Pulmonary artery endothelial cell (primary cell): ENCODE results near the gene DRC7. TPM values are rescaled to one million over a fixed set of nuclear protein-coding genes. Genes with fewer than 3 reads are reported as not detected.
"Not testable (repeated sequence)": the region's sequence is repeated elsewhere in the genome, so short reads cannot be mapped to it uniquely, and the experiment has no call there.

Experiments
- DNase-seq: peaks from one replicate; pipeline ENCODE4 v3.0.0-alpha.2; 2011; ENCODE audit warnings: low read depth, low spot score
- total RNA-seq: library from RNA; depleted of rRNA; stranded (reverse); fragments of >200 nt; gene quantifications from 2 replicates; pipeline ENCODE4 v1.2.3, GENCODE V29; 2014

The DRC7 gene
- total RNA-seq, 1 donor from 2014 or later = 0.13 TPM

- no peak for DNase-seq
These were observed 16.7 kb downstream of the DRC7 start for GRCh38 chr16:57711346-57711745.

- DNase-seq = no peak
These were observed 17.4 kb downstream of the DRC7 start for GRCh38 chr16:57711993-57712392.

GRCh38 chr16:57712569-57712968, 18.0 kb downstream of the DRC7 start:
- not testable (repeated sequence) for DNase-seq

GRCh38 chr16:57713596-57713995, 19.0 kb downstream of the DRC7 start:
- no peak for DNase-seq

- DNase-seq = no peak
These were observed 19.4 kb downstream of the DRC7 start for GRCh38 chr16:57714047-57714446.

GRCh38 chr16:57720142-57720575, 25.6 kb downstream of the DRC7 start:
- DNase-seq = peak; percentile 15

- DNase-seq = no peak
These were observed 27.0 kb downstream of the DRC7 start for GRCh38 chr16:57721356-57722209.

GRCh38 chr16:57722210-57722499, 27.5 kb downstream of the DRC7 start:
- no peak for DNase-seq

- no peak for DNase-seq
These were observed 28.0 kb downstream of the DRC7 start for GRCh38 chr16:57722651-57723050.

- DNase-seq = no peak
These were observed 28.6 kb downstream of the DRC7 start for GRCh38 chr16:57723170-57723569.

- DNase-seq = no peak
These were observed 29.9 kb downstream of the DRC7 start for GRCh38 chr16:57724531-57724930.

- DNase-seq = no peak
These were observed 30.5 kb downstream of the DRC7 start for GRCh38 chr16:57725151-57725550.

- DNase-seq = no peak
These were observed 30.9 kb downstream of the DRC7 start for GRCh38 chr16:57725554-57725953.

- no peak for DNase-seq
These were observed 31.4 kb downstream of the DRC7 start for GRCh38 chr16:57725976-57726375.

- DNase-seq = no peak
These were observed 31.9 kb downstream of the DRC7 start for GRCh38 chr16:57726433-57726947.

GRCh38 chr16:57727610-57728009, 33.0 kb downstream of the DRC7 start:
- DNase-seq = no peak

- DNase-seq = no peak
These were observed 34.0 kb downstream of the DRC7 start for GRCh38 chr16:57728336-57729181.

GRCh38 chr16:57729182-57729484, 34.5 kb downstream of the DRC7 start:
- DNase-seq = no peak

GRCh38 chr16:57729852-57730251, 35.2 kb downstream of the DRC7 start:
- DNase-seq = not testable (repeated sequence)

- DNase-seq = no peak
These were observed 36.4 kb downstream of the DRC7 start for GRCh38 chr16:57730771-57731730.

GRCh38 chr16:57732037-57732436, 37.4 kb downstream of the DRC7 start:
- DNase-seq = no peak
